HG03139 (cell line): Measurements from ENCODE around the gene TNNI2.

Experiments
- ATAC-seq: cut with Tn5 transposase; IDR thresholded peaks from one replicate; pipeline ENCODE4 v1.9.1; 2021; ENCODE audit not compliant: unreplicated experiment

TNNI2 gene

GRCh38 chr11:1820463-1821325 is 18.1 kb upstream of the TNNI2 start:
- ATAC-seq = no peak

DNA sequence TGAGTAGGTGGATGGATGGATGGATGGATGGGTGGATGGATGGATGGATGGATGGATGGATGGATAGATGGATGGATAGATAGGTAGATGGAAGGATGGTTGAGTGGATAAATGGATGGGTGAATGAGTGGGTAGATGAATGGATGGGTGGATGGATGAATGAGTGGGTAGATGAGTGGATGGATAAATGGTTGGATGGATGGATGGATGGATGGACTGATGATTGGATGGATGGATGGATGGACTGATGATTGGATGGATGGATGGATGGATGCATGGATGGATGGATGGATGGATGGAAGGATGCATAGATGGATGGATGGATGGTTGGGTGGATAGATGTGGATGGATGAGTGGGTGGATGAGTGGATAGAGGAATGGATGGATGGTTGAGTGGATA is 17.2 kb upstream of the TNNI2 start:
- no peak for ATAC-seq

- ATAC-seq = no peak
Measured at GRCh38 chr11:1822648-1823375, 16.0 kb upstream of the TNNI2 start.

- ATAC-seq = no peak
Measured at GRCh38 chr11:1823376-1824220, 15.2 kb upstream of the TNNI2 start.

GRCh38 chr11:1824221-1825038 is 14.4 kb upstream of the TNNI2 start:
- no peak for ATAC-seq

- no peak for ATAC-seq
Measured at GRCh38 chr11:1825039-1825740, 13.6 kb upstream of the TNNI2 start.

- no peak for ATAC-seq
Measured at GRCh38 chr11:1825785-1826451, 12.9 kb upstream of the TNNI2 start.

- no peak for ATAC-seq
Measured at GRCh38 chr11:1826552-1827094, 12.2 kb upstream of the TNNI2 start.

- no peak for ATAC-seq
Measured at GRCh38 chr11:1827095-1827813, 11.5 kb upstream of the TNNI2 start.

DNA sequence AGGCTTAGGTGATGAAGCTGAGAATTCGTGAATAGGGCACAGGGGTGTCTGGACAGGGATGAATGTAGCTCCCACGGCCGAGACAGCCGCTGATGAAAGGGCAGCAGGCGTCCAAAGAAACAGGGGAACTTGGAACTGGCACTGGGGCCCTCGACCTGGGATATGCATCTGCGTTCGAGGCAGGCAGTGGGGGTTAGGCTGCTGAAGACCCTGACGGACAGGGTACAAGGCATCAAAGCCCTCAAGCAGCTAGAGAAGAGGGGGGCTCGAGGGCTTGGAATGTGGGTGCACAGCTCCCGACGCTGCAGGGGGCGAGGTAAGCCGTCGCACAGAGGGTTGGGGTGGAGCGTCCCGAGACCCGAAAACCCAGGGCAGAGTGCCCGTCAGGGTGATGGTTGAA is 10.8 kb upstream of the TNNI2 start:
- no peak for ATAC-seq

DNA sequence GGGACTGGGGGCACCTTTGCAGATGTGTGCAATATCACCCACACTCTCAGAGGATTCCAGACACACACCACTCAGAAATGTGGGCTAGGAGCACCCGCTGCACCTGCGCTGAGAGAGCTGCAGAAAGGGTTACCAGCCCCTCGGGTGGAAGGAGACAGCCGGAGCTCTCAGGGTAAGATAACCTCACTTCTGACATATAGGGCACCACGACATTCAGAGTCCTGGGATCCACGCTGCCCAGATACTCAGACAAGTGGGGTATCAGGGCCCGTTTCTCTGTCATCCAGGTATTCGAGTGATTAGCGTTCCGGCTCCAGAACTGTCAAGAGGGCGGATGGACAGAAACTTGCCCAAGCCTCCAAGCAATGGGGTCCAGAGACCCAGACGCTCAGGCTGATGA is 10.2 kb upstream of the TNNI2 start:
- ATAC-seq = no peak

- ATAC-seq = no peak
Measured at GRCh38 chr11:1829039-1829820, 9.6 kb upstream of the TNNI2 start.

DNA sequence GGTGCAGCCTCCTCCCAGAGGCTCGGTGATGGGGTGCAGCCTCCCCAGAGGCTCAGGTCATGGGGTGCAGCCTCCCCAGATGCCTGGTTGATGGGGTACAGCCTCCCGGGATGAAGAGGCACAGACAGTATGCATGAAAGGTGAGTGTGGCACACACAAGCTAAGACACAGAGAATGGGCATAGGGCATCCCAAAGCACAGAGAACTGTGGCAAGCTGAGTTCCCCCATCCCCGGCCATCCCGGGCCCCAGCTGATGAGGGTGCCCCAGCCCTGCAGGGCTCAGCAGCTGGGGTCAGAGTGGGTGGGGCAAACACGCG is 8.8 kb upstream of the TNNI2 start:
- no peak for ATAC-seq

DNA sequence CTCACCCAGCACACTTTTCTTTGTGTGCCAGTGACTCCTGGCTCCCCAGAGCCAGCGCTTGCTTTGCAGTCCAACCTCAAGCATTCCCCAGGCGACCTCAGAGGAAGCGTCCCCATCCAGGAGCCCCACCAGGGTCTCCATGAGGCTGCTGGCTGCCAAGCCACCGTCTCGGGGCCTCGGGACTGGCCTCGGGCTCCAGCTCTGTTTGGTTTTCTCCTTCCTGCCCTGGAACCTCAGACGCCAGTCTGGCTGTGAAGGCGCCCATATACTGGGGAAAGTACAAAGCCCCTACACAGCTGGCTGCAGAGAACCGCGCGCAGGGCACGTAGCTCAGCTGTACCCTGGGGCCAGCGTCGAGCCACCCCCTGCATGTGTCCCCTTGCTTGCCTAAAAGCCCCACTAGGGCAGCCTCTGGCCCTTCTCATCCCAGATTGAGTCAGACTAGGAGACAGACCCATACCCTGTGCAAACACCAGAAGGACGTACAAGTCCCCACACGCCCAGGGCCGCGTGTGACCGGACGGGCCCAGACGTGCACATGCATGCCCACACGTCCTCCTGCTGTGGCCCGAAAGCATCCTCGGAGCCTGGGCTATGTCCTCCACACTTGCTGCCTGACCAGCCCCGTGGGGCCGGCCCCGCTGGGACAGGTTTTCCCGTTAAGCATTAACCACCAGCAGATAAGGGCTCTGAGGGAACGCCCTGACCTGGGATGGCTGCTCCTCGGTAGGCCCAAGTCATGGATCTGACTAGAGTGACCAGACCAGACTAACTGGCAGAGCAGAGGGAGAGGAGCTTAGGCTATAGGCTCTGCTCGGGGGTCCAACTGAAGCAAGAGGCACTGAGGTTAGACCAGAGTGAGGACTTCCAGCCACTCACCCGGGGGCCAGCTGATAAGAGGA is 8.2 kb upstream of the TNNI2 start:
- ATAC-seq = no peak

- ATAC-seq = no peak
Measured at GRCh38 chr11:1831338-1832210, 7.2 kb upstream of the TNNI2 start.
